Measurements from ENCODE around the gene CRYZ.
"Not testable (repeated sequence)": the region's sequence is repeated elsewhere in the genome, so short reads cannot be mapped to it uniquely, and the experiment has no call there.

CRYZ gene

GRCh38 chr1:74767490-74767889 lies 34.6 kb upstream of the CRYZ start:
- H3K4me2 ChIP-seq = no peak overlapping the region
- no peak overlapping the region for H3K4me3 ChIP-seq (IDR thresholded peaks at IDR 0.05; ENCODE audit: insufficient read depth, low read depth, low read length)
- no peaks in the 10 kb centered on the region for H3K27me3 ChIP-seq (ENCODE audit: insufficient read depth, low read depth)
- peaks cover 4% of the 10 kb centered on the region for H3K4me1 ChIP-seq (ENCODE audit: low read depth, poor library complexity, severe bottlenecking)
- no peak overlapping the region for H3K9ac ChIP-seq
- TF ChIP-seq CTCF (conservative IDR thresholded peaks at IDR 0.05; ENCODE audit: low read depth, low read length) = peak; percentile 44; the same call in 1 of the 2 replicates
- H3K79me2 ChIP-seq (ENCODE audit: insufficient read depth, low read depth) = no peaks in the 10 kb centered on the region
- H3K27ac ChIP-seq = no peak overlapping the region
- no peaks in the 10 kb centered on the region for H4K20me1 ChIP-seq (ENCODE audit: insufficient read depth)
- no peaks in the 10 kb centered on the region for H3K36me3 ChIP-seq (ENCODE audit: insufficient read depth)
- no peak overlapping the region for H2AFZ ChIP-seq (ENCODE audit: low read depth)

- Histone ChIP-seq H3K79me2 (ENCODE audit: insufficient read depth, low read depth) (no peaks in the 10 kb centered on the region), H4K20me1 (ENCODE audit: insufficient read depth) (no peaks in the 10 kb centered on the region), H3K9ac (no peak overlapping the region), H3K4me3 (IDR thresholded peaks at IDR 0.05; ENCODE audit: insufficient read depth, low read depth, low read length) (no peak overlapping the region), H3K27me3 (ENCODE audit: insufficient read depth, low read depth) (no peaks in the 10 kb centered on the region), H3K36me3 (ENCODE audit: insufficient read depth) (no peaks in the 10 kb centered on the region), H3K4me2 (no peak overlapping the region), H3K4me1 (ENCODE audit: low read depth, poor library complexity, severe bottlenecking) (no peaks in the 10 kb centered on the region), H2AFZ (ENCODE audit: low read depth) (no peak overlapping the region), H3K27ac (no peak overlapping the region)
- TF ChIP-seq CTCF (conservative IDR thresholded peaks at IDR 0.05; ENCODE audit: low read depth, low read length) = no peak
These were observed 33.7 kb upstream of the CRYZ start for GRCh38 chr1:74766579-74766978.

- Histone ChIP-seq H3K4me1 (ENCODE audit: low read depth, poor library complexity, severe bottlenecking) (no peaks in the 10 kb centered on the region), H3K4me3 (IDR thresholded peaks at IDR 0.05; ENCODE audit: insufficient read depth, low read depth, low read length) (no peak overlapping the region), H3K4me2 (no peak overlapping the region), H4K20me1 (ENCODE audit: insufficient read depth) (no peaks in the 10 kb centered on the region), H3K36me3 (ENCODE audit: insufficient read depth) (no peaks in the 10 kb centered on the region), H2AFZ (ENCODE audit: low read depth) (no peak overlapping the region), H3K9ac (no peak overlapping the region), H3K79me2 (ENCODE audit: insufficient read depth, low read depth) (no peaks in the 10 kb centered on the region), H3K27me3 (ENCODE audit: insufficient read depth, low read depth) (no peaks in the 10 kb centered on the region), H3K27ac (no peak overlapping the region)
- TF ChIP-seq CTCF (conservative IDR thresholded peaks at IDR 0.05; ENCODE audit: low read depth, low read length) = no peak
These were observed 31.0 kb upstream of the CRYZ start for GRCh38 chr1:74763807-74764206.

GRCh38 chr1:74756650-74757049 lies 23.8 kb upstream of the CRYZ start:
- H3K36me3 ChIP-seq (ENCODE audit: insufficient read depth); H3K79me2 ChIP-seq (ENCODE audit: insufficient read depth, low read depth); H3K27me3 ChIP-seq (ENCODE audit: insufficient read depth, low read depth); H4K20me1 ChIP-seq (ENCODE audit: insufficient read depth); H3K4me3 ChIP-seq (IDR thresholded peaks at IDR 0.05; ENCODE audit: insufficient read depth, low read depth, low read length); H3K27ac ChIP-seq; H3K4me1 ChIP-seq (ENCODE audit: low read depth, poor library complexity, severe bottlenecking); H2AFZ ChIP-seq (ENCODE audit: low read depth); H3K9ac ChIP-seq; H3K4me2 ChIP-seq: not testable (repeated sequence)

- Histone ChIP-seq H3K4me2 (no peak overlapping the region), H3K79me2 (ENCODE audit: insufficient read depth, low read depth) (no peaks in the 10 kb centered on the region), H3K4me1 (ENCODE audit: low read depth, poor library complexity, severe bottlenecking) (no peaks in the 10 kb centered on the region), H3K4me3 (IDR thresholded peaks at IDR 0.05; ENCODE audit: insufficient read depth, low read depth, low read length) (no peak overlapping the region), H4K20me1 (ENCODE audit: insufficient read depth) (no peaks in the 10 kb centered on the region), H3K36me3 (ENCODE audit: insufficient read depth) (no peaks in the 10 kb centered on the region), H3K27ac (no peak overlapping the region), H2AFZ (ENCODE audit: low read depth) (no peak overlapping the region), H3K9ac (no peak overlapping the region), H3K27me3 (ENCODE audit: insufficient read depth, low read depth) (no peaks in the 10 kb centered on the region)
- TF ChIP-seq CTCF (conservative IDR thresholded peaks at IDR 0.05; ENCODE audit: low read depth, low read length) = no peak
These were observed 22.6 kb upstream of the CRYZ start for GRCh38 chr1:74755475-74755874.

Measured in KMS-11 (cell line).